AG09319 (cell line): ENCODE results near the gene CEBPE.

Source experiments
- DNase-seq: peaks from one replicate; pipeline ENCODE4 v3.0.0-alpha.2; 2010; ENCODE audit warnings: low read depth; ENCODE audit errors: extremely low read depth
- TF ChIP-seq, protein P1 (sequence below): IDR thresholded peaks from 2 replicates; pipeline ENCODE4 v1.5.1; 2011; ENCODE audit warnings: low read depth, mild to moderate bottlenecking, inconsistent platforms, low read length, moderate library complexity

CEBPE gene

DNA sequence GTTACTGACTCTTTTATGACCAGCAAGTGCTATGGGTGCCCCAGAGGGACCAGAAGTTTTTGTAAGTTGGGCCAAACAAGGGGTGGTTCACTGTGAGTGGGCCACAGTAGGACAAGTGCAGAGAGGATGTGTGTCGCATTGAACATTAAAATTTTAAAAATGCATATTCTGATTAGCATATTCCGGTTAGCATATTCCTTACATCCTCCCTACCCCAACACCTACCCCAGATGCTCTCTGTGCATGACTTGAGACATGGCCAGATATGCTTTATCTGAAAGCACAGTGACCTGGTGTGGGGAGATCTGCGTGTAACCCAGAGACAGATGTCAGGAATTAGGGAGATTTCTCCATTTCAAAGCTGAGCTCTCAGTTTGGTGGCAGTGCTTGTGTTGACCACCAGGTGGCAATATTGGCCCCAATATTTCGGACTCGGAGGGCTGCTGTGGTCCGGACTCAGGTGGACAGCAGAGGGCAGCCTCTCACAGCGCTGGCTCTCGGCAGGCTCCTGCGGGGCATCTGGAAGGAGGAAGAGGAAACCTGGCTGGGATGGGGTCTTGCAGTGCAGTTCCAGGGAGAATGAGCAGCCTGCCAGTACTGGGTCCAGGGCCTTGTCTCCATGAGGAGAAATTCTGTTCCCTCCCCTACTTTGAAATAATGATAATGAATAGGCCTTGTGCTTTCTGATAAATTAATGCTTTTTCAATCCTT, 1.6 kb upstream of the CEBPE start:
- peak; percentile 68 for DNase-seq

DNA sequence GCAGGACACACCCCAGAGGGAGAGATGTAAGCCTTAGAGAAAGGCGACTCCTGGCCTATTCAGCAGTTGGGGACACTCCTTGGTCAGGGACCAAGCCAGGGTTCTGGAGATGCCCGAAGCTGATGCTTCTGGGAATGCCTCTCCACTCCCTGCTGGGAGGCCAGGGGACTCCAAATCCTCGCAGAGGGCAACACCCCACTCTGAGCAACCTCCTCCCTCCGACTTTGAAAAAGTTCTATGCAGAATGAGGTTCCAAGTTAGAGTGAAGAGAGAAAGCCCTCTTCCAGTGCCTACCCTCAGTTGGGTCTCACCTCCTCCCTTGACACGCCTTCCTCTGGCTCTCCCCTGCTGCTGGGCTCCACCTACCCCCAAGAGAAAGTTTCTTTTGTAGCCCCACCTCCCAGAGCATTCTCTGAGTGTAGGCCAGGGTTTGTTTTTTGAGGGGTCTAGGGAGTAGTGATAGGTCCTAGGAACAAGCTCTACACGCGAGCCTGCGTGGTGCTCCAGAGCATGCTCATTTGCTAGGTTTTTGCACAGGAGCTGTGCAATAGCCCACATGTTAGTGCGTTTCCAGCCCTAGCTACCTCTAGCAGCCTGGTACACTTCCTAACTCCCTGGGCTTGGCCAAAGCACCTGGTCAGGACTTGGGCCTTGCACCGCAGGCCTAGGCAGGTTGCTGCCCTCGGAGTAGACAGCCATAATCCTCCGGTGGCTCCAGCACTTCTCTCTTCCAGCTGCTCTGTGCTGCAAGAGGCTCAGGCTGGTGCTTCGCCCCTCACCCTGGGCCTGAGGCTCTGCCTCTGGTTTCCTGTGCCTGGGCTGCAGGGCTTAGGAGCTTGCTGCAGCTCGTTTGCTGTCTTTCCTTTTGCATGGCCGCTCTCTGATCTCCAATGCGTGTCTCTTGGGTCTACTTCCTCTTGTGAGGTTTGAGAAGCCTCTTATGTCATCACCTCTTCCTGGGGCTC, 590 bp upstream of the CEBPE start:
- DNase-seq, result no peak

More for the DNA sequence above, 1.6 kb upstream of the CEBPE start:
- TF ChIP-seq, protein P1, sequence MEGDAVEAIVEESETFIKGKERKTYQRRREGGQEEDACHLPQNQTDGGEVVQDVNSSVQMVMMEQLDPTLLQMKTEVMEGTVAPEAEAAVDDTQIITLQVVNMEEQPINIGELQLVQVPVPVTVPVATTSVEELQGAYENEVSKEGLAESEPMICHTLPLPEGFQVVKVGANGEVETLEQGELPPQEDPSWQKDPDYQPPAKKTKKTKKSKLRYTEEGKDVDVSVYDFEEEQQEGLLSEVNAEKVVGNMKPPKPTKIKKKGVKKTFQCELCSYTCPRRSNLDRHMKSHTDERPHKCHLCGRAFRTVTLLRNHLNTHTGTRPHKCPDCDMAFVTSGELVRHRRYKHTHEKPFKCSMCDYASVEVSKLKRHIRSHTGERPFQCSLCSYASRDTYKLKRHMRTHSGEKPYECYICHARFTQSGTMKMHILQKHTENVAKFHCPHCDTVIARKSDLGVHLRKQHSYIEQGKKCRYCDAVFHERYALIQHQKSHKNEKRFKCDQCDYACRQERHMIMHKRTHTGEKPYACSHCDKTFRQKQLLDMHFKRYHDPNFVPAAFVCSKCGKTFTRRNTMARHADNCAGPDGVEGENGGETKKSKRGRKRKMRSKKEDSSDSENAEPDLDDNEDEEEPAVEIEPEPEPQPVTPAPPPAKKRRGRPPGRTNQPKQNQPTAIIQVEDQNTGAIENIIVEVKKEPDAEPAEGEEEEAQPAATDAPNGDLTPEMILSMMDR, result peak; percentile 100

DNA sequence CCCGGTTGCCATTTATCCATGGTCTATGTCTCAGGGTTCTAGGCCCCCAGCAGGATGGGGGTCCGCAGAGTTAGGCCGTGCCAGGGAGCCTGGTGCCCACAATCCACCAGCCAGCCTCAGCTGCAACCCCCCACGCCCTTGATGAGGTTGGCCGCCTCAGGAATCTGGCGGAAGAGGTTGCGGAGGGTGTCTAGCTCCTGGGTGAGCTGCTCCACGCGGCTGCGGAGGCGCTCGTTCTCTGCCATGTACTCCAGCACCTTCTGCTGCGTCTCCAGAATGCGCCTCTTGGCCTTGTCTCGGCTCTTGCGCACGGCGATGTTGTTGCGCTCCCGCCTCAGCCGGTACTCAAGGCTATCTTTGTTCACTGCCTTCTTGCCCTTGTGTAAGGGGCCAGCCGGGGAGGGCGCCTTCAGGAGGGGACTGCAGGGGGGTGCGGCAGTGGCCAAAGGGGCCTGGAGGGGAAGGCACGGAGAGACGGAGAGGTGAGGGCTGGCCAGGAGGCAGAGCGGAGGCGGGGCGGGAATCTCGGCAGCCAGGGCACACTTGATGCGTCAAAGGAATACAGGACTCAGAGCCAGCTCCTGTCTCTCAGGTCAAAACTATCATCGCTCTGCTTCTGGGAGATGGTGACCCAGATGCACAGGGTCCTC, 1.6 kb downstream of the CEBPE start:
- TF ChIP-seq, protein P1, result no peak
- DNase-seq, result no peak

More for the DNA sequence above, 590 bp upstream of the CEBPE start:
- TF ChIP-seq, protein P1, result no peak

DNA sequence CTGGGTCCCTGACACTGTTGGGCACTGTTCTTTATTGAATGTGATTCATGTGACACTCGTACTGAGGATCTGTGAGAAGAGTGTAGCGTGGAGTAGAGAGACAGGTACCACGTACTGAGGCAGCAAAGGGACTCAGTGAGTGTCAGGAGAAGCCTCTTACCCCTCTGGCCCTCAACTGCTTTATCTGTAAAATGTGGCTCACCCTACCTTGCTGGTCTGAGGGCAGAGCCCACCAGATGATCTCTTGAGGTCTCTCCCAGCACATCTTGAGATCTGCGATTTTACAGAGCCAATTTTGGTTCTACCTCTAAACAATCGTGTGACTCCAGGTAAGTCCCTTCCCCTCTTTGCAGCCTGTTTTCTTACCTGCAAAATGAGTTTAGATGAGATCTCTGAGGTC, 3.1 kb downstream of the CEBPE start:
- TF ChIP-seq, protein P1, result no peak
- no peak for DNase-seq

DNA sequence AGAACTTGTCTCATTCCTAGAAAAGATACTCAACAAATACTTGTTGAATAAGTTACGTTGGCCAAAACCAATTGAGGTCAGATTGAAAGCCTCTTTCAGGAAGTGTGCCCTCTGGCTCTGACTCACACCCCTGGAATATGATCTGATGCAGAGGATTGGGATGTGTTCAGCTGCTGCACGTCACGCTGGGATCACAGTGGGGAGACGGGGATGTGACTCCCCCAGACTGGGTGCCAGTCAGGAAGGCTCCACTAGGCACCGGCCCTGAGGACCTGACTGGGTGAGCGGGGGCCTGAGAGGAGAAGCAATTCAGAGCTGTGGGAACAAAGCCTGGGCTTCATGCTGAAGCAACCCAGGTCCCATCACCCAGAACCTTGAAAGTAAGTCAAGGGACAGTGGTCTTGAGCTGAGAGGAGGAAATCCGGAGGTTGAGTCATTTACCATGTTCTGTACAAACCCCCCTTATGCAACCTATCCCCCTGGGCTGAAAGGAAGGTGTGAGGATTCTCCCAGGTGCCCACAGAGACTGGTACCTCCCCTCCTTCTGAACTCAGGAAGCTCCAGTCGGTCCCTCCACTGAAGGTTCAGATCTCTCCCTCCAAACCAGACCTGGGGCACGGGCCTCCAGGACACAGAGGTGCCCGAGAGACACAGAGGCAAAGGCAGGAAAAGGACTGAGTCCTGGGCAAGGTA, 3.9 kb downstream of the CEBPE start:
- TF ChIP-seq, protein P1, result no peak
- DNase-seq, result peak; percentile 85

DNA sequence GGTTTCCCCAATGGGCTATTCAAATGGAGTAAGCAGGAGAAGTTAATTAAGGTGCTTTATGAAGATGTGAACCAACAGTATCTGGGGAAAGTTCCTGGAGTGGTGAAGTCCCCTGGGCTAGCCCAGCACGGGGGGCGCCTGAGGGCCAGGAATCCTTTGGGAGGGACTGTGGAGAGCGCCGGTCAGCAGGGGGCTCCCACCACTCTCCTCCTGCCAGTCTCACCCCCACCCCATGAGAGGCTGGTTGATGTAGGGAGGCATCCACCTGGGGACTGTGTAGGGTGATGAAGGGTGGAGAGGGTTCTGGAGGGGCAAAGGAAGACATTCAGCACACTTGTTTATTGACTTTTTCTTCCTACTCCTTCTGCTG, 4.4 kb downstream of the CEBPE start:
- TF ChIP-seq, protein P1, result no peak; the same call in none of the 2 replicates
- DNase-seq, result no peak
